ENCODE data around the gene TRAPPC14.

The TRAPPC14 gene

GRCh38 chr7:100152404-100152803 is 6.1 kb downstream of the TRAPPC14 start:
- no peak for TF ChIP-seq CTCF (IDR thresholded peaks at IDR 0.05)

- TF ChIP-seq CTCF (IDR thresholded peaks at IDR 0.05) = no peak
These were observed 9.8 kb downstream of the TRAPPC14 start, which contains the start of gene LAMTOR4 for GRCh38 chr7:100148559-100149328. Gene LAMTOR4 (plus strand): TSS chr7:100148918. CDS start chr7:100148973, 55 bp downstream.

- no peak for TF ChIP-seq CTCF (IDR thresholded peaks at IDR 0.05)
These were observed 10.3 kb downstream of the TRAPPC14 start for GRCh38 chr7:100148225-100148558.

GRCh38 chr7:100147278-100147677 is 11.2 kb downstream of the TRAPPC14 start:
- TF ChIP-seq CTCF (IDR thresholded peaks at IDR 0.05) = no peak

GRCh38 chr7:100142461-100142860 is 16.1 kb downstream of the TRAPPC14 start:
- TF ChIP-seq CTCF (IDR thresholded peaks at IDR 0.05) = no peak

- no peak for TF ChIP-seq CTCF (IDR thresholded peaks at IDR 0.05)
These were observed 17.0 kb downstream of the TRAPPC14 start for GRCh38 chr7:100141555-100141949.

GRCh38 chr7:100137851-100138760 is 20.4 kb downstream of the TRAPPC14 start:
- no peak for TF ChIP-seq CTCF (IDR thresholded peaks at IDR 0.05)

Measured in LNCAP (cell line).